Activated CD8-positive, alpha-beta memory T cell treated with anti-CD3 and anti-CD28 coated beads for 36 hours (primary cell): ENCODE data around the gene HLCS. TPM values are rescaled to one million over a fixed set of nuclear protein-coding genes. Genes with fewer than 3 reads are reported as not detected.

Experiments used
- CTCF ChIA-PET: fragments of 350-600 bp; sonication (Branson Sonifier 250); formaldehyde crosslinking; loops from one replicate; lab custom pipeline; 2021; ENCODE audit warnings: antibody characterized with exemption; lab: Charles Lee
- POLR2A ChIA-PET: fragments of 350-600 bp; sonication (Branson Sonifier 250); formaldehyde crosslinking; loops from one replicate; lab custom pipeline; 2021; ENCODE audit warnings: antibody characterized with exemption; lab: Charles Lee
- total RNA-seq, 2 experiments: library from RNA; stranded (reverse); gene quantifications; one replicate each; pipeline ENCODE4 v1.2.3, GENCODE V29; 2021

HLCS gene
- total RNA-seq, 2 experiments from 2014 or later = 14.7 to 14.8 TPM

GRCh38 chr21:36904093-36904666 is 62.3 kb downstream of the HLCS start:
- ChIA-PET POLR2A (no interaction called here), CTCF (no interaction called here)

DNA sequence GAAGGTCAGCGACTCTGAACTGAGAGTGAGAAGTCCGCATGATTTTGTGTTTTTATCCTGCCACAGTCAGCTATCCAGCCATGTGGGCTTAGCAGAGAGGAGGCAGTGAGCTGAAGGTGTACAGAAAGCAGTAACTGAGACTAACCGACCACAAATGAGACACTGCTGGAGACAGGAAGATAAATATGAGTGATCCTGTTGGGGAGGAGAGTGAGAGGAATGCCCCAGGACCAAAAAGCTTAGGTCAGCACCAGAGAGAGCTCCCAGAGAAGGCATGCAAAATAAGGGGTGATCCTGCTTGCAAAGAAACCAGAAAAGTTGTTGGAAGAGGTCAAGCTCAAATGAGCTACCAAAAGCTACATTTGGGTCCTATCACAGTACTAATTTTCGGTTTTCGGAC is 63.7 kb downstream of the HLCS start:
- ChIA-PET CTCF (no interaction called here), POLR2A (no interaction called here)

DNA sequence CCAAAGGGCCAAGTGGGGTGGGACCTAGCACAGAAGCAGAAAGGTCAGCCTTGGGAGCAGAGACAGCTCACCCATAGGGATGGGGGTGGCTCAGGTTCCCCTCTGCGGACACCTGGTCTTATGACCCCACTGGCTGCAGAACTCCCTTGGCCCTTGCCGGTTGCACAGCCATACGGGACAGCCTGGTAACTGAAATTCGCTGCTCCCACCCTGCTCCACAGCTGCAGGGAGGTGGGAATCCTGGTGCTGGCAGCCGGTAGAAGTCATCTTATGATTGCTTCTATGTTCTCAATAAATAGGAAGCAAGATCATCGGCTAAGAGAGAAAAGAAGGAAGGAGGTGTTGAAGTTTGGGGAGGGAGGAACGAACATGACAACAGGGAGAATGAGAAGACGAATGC is 64.1 kb downstream of the HLCS start:
- ChIA-PET POLR2A (no interaction called here), CTCF (no interaction called here)

DNA sequence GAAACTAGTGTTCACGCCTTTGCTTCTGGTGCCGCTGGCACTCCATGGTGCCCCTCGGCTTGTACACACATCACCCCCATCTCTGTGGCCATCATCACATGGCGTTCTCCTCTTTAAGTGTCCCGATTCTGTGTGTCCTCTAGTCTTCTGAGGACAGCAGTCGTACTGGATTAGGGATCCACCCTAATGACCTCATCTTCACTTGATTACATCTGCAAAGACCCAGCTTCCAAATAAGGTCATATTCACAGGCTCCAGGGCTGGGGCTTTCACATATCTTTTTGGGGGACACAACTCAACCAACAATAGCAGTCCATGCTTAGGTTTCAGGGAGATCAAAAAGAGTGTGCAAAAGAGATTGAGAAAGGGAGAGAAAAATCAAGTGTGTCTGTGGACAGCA is 64.9 kb downstream of the HLCS start:
- POLR2A ChIA-PET = no interaction called here
- CTCF ChIA-PET = no interaction called here

DNA sequence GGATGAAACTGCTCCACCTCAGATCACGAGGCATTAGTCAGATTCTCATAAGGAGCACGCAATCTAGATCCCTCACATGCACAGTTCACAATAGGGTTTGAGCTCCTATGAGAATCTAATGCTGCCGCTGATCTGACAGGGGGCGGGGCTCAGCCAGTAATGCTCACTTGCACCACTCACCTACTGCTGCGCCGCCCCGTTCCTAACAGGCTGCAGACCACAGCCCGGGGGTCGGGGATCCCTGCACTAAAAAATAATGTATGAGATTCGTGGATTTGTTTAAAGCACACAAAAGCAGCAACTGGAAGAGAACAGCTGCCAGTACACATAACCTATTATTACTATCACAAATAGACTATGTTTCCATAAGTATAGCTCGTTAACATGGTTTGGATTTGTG is 72.9 kb downstream of the HLCS start:
- POLR2A ChIA-PET = no interaction called here
- CTCF ChIA-PET = no interaction called here

- CTCF ChIA-PET = no interaction called here
- POLR2A ChIA-PET = no interaction called here
Observed at GRCh38 chr21:36892201-36892600, 74.3 kb downstream of the HLCS start.

DNA sequence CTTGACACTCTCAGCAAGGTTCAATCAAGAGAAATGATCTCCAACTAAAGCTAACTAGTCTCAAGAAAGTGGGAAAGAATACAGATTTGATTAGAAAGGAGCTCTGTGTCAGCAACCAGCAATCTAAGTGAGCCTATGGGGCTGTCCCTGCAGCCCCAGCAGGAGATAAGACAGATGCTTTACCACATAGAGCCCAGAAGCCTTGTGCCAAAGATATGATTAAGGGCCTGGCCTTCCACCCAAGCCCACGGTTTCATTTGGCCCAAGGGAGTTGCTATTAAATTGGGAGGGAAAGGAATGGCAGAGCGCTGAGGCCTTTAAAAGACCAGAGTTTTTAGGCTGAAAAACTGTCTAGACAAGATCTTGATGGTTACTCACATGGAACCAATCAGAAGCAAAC is 74.8 kb downstream of the HLCS start:
- ChIA-PET CTCF (no interaction called here), POLR2A (no interaction called here)

DNA sequence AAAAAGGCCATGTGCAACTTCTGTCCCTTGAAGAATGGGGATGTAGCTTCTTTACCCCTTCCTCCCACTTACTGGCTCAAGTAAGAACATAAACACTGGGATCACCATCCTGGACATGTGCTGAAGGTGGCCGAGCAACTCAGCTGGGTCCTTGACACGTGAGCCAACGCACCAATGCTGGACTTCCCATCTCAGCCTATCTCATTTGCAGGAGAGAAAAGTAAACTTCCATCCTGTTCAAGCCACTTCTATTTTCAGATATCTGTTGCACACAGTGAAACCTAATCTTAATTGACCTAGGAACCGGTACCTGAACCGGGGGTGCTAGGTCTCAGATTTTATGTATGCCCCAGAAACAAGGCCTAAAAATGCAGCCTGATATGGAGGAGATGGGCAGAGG is 75.3 kb downstream of the HLCS start:
- ChIA-PET POLR2A (no interaction called here), CTCF (no interaction called here)

DNA sequence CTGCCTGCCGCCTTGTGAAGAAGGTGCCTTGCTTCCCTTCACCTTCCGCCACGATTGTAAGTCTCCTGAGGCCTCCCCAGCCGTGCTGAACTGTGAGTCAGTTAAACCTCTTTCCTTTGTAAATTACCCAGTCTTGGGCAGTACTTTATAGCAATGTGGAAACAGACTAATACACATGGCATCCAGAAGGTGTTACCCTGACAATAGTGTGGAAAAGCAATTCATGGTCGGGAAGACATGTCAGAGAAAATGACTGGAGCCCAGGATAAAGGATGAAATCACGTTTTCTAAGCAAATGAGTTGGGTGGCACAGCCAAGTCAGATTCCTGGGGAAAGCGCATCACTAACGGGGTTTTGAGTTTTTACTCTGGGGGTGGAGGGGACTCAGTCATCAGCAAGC is 76.4 kb downstream of the HLCS start:
- POLR2A ChIA-PET = no interaction called here

GRCh38 chr21:36889401-36889800 is 77.1 kb downstream of the HLCS start:
- ChIA-PET POLR2A (no interaction called here), CTCF (interaction anchor here (1.9 kb wide), 1 partner anchor 34 kb away, joined by 4 read pairs; no protein-coding TSS in a partner anchor)

More for the DNA sequence above, 76.4 kb downstream of the HLCS start:
- CTCF ChIA-PET = no interaction called here

- ChIA-PET POLR2A (no interaction called here), CTCF (interaction anchor here (1.9 kb wide), 1 partner anchor 33 kb away, joined by 4 read pairs; no protein-coding TSS in a partner anchor)
Observed at GRCh38 chr21:36888466-36888865, 78.0 kb downstream of the HLCS start.

GRCh38 chr21:36887963-36888362 is 78.5 kb downstream of the HLCS start:
- CTCF ChIA-PET = interaction anchor here (1.9 kb wide), 1 partner anchor 32 kb away, joined by 4 read pairs; no protein-coding TSS in a partner anchor
- POLR2A ChIA-PET = no interaction called here

GRCh38 chr21:36883532-36884486 is 82.7 kb downstream of the HLCS start:
- POLR2A ChIA-PET = no interaction called here
- CTCF ChIA-PET = no interaction called here

- CTCF ChIA-PET = no interaction called here
- POLR2A ChIA-PET = no interaction called here
Observed at GRCh38 chr21:36882776-36883175, 83.7 kb downstream of the HLCS start.

GRCh38 chr21:36881228-36881627 is 85.2 kb downstream of the HLCS start:
- CTCF ChIA-PET = no interaction called here
- POLR2A ChIA-PET = no interaction called here

- CTCF ChIA-PET = interaction anchor here (0.6 to 1.2 kb wide), 3 partner anchors 19 to 131 kb away, joined by 3 to 5 read pairs (median 3); no protein-coding TSS in a partner anchor
- POLR2A ChIA-PET = interaction anchor here (0.7 kb wide), 1 partner anchor 1147 kb away, joined by 3 read pairs; no protein-coding TSS in a partner anchor
Observed at GRCh38 chr21:36879827-36880226, 86.6 kb downstream of the HLCS start.

DNA sequence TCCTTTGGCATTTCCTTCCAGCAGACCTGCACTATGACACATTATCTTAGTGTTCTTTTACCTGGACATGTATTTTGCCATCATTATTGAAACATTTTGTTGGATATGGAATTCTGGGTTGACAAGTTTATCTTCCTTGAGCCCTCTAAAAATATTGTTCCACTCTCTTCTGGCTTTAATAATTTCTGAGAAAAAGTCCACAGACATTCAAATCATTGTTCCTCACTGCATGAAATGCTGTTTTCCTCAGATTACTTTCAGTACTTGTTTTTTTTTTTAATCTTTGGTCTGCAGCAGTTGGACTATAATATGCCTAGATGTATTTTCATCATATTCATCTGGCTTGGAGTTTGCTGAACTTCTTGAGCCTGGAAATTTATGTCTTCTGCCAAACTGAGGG is 88.7 kb downstream of the HLCS start:
- POLR2A ChIA-PET = no interaction called here
- CTCF ChIA-PET = no interaction called here

- CTCF ChIA-PET = no interaction called here
- POLR2A ChIA-PET = no interaction called here
Observed at GRCh38 chr21:36874665-36875064, 91.8 kb downstream of the HLCS start.

GRCh38 chr21:36873513-36873912 is 93.0 kb downstream of the HLCS start:
- ChIA-PET CTCF (no interaction called here), POLR2A (no interaction called here)

GRCh38 chr21:36867291-36867905 is 99.1 kb downstream of the HLCS start:
- POLR2A ChIA-PET = no interaction called here
- CTCF ChIA-PET = interaction anchor here (1.3 kb wide), 1 partner anchor 13 kb away, joined by 3 read pairs; no protein-coding TSS in a partner anchor
